ENCODE results near the gene EPC2.

EPC2 gene

DNA sequence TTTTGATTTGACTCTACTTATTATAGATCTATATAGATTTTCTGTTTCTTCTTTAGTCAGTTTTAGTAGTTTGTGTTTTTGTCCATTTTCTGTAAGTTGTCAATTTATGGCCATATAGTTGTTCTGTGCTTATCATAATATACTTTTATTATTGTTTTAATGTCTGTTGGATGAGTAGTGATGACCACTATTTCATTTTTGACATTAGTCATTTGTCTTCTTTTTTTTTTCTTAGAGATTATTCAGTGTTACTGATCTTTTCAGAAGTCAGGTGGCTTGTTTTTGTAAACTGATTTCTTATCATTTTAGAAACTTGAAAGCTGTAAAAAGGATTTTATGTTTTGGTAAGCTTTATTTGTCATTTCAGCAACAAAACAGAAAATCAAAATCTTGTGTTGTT lies 57.3 kb downstream of the EPC2 start:
- TF ChIP-seq, protein P1, sequence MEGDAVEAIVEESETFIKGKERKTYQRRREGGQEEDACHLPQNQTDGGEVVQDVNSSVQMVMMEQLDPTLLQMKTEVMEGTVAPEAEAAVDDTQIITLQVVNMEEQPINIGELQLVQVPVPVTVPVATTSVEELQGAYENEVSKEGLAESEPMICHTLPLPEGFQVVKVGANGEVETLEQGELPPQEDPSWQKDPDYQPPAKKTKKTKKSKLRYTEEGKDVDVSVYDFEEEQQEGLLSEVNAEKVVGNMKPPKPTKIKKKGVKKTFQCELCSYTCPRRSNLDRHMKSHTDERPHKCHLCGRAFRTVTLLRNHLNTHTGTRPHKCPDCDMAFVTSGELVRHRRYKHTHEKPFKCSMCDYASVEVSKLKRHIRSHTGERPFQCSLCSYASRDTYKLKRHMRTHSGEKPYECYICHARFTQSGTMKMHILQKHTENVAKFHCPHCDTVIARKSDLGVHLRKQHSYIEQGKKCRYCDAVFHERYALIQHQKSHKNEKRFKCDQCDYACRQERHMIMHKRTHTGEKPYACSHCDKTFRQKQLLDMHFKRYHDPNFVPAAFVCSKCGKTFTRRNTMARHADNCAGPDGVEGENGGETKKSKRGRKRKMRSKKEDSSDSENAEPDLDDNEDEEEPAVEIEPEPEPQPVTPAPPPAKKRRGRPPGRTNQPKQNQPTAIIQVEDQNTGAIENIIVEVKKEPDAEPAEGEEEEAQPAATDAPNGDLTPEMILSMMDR (IDR thresholded peaks at IDR 0.05; ENCODE audit: borderline replicate concordance, control extremely low read depth, extremely low read depth, insufficient read depth, missing control alignments), result no peak
- DNase-seq (ENCODE audit: low spot score), result no peak
- in situ Hi-C loops (cut with MboI; ENCODE audit: low sequenced_read_pairs, unreplicated experiment), result no loop called here

GRCh38 chr2:148702475-148702874 lies 57.9 kb downstream of the EPC2 start:
- no peak for DNase-seq (ENCODE audit: low spot score)
- TF ChIP-seq, protein P1 (IDR thresholded peaks at IDR 0.05; ENCODE audit: borderline replicate concordance, control extremely low read depth, extremely low read depth, insufficient read depth, missing control alignments), result no peak
- in situ Hi-C loops (cut with MboI; ENCODE audit: low sequenced_read_pairs, unreplicated experiment), result no loop called here

- DNase-seq (ENCODE audit: low spot score), result no peak
- TF ChIP-seq, protein P1 (IDR thresholded peaks at IDR 0.05; ENCODE audit: borderline replicate concordance, control extremely low read depth, extremely low read depth, insufficient read depth, missing control alignments), result no peak
- in situ Hi-C loops (cut with MboI; ENCODE audit: low sequenced_read_pairs, unreplicated experiment), result no loop called here
Measured at GRCh38 chr2:148704247-148704646, 59.7 kb downstream of the EPC2 start.

GRCh38 chr2:148716378-148716920 lies 71.9 kb downstream of the EPC2 start:
- in situ Hi-C loops (cut with MboI; ENCODE audit: low sequenced_read_pairs, unreplicated experiment), result no loop called here
- DNase-seq (ENCODE audit: low spot score), result no peak

DNA sequence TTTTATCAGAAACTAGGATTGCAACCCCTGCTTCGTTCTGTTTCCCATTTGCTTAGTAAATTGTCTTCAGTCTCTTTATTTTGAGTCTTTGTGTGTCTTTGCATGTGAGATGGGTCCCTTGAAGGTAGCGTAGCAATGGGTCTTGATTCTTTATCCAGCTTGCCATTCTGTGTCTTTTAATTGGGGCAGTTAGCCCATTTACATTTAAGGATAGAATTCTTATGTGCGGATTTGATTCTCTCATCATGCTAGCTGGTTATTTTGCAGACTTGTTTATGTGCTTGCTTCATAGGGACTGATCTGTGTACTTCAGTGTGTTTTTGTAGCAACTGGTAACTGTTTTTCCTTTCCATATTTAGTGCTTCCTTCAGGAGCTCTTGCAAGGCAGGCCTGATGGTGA lies 73.5 kb downstream of the EPC2 start:
- in situ Hi-C loops (cut with MboI; ENCODE audit: low sequenced_read_pairs, unreplicated experiment), result no loop called here
- no peak for DNase-seq (ENCODE audit: low spot score)
- TF ChIP-seq, protein P1 (IDR thresholded peaks at IDR 0.05; ENCODE audit: borderline replicate concordance, control extremely low read depth, extremely low read depth, insufficient read depth, missing control alignments), result no peak

More at GRCh38 chr2:148716378-148716920, 71.9 kb downstream of the EPC2 start:
- TF ChIP-seq, protein P1 (IDR thresholded peaks at IDR 0.05; ENCODE audit: borderline replicate concordance, control extremely low read depth, extremely low read depth, insufficient read depth, missing control alignments), result no peak

DNA sequence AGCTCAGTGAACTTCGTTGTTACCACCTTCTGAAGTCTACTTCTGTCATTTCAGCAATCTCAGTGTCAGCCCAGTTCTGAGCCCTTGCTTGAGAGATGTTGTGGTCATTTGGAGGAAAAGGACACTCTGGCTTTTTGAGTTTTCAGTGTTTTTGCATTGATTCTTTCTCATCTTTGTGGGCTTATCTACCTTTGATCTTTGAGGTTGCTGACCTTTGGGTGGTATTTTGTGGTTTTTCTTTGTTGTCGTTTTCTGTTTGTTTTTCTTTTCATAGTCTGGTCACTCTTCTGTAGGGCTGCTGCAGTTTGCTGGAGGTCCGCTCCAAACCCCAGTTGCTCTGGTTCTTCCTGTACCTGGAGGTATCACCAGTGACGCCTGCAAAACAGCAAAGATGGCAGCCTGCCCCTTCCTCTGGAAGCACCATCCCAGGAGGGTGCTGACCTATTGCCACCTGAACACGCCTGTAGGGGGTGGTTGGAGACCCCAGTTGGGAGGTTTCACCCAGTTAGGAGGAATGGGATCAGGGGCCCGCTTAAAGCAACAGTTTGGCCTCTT lies 74.7 kb downstream of the EPC2 start:
- in situ Hi-C loops (cut with MboI; ENCODE audit: low sequenced_read_pairs, unreplicated experiment), result no loop called here
- DNase-seq (ENCODE audit: low spot score), result no peak
- TF ChIP-seq, protein P1 (IDR thresholded peaks at IDR 0.05; ENCODE audit: borderline replicate concordance, control extremely low read depth, extremely low read depth, insufficient read depth, missing control alignments), result no peak

All from GM13976 (cell line).